GDM1 (cell line): Measurements from ENCODE around the gene NEK3.
A peak's percentile ranks its signal among the peaks of the same experiment; 100 is the strongest.
"Not testable (repeated sequence)": the region's sequence is repeated elsewhere in the genome, so short reads cannot be mapped to it uniquely, and the experiment has no call there.

ENCODE experiments used
- DNase-seq: peaks from one replicate; lab custom pipeline; 2025; lab: John Stamatoyannopoulos, UW

Gene NEK3

GRCh38 chr13:52159159-52159982, at the start of gene NEK3:
Gene NEK3, minus strand, starts transcription at chr13:52159597. Its CDS starts 3,406 bp downstream, at chr13:52156191.
- peak; percentile 77 for DNase-seq

GRCh38 chr13:52208384-52208783, 49.0 kb upstream of the NEK3 start:
- DNase-seq: not testable (repeated sequence)

- not testable (repeated sequence) for DNase-seq
Observed at GRCh38 chr13:52207896-52208295, 48.5 kb upstream of the NEK3 start.

GRCh38 chr13:52207337-52207736, 47.9 kb upstream of the NEK3 start:
- DNase-seq: not testable (repeated sequence)

- not testable (repeated sequence) for DNase-seq
Observed at GRCh38 chr13:52204546-52204945, 45.1 kb upstream of the NEK3 start.

GRCh38 chr13:52203864-52204263, 44.5 kb upstream of the NEK3 start:
- DNase-seq: not testable (repeated sequence)

- DNase-seq: not testable (repeated sequence)
Observed at GRCh38 chr13:52202506-52202905, 43.1 kb upstream of the NEK3 start.

GRCh38 chr13:52201439-52202193, 42.2 kb upstream of the NEK3 start:
- DNase-seq: peak; percentile 65

GRCh38 chr13:52195401-52195837, 36.0 kb upstream of the NEK3 start:
- no peak for DNase-seq

GRCh38 chr13:52194184-52194868, 34.9 kb upstream of the NEK3 start:
- DNase-seq: peak; percentile 90

GRCh38 chr13:52193587-52194183, 34.3 kb upstream of the NEK3 start:
- DNase-seq: not testable (repeated sequence)

- DNase-seq: peak; percentile 79
Observed at GRCh38 chr13:52187424-52188187, 28.2 kb upstream of the NEK3 start.

GRCh38 chr13:52187029-52187423, 27.6 kb upstream of the NEK3 start:
- DNase-seq: no peak

GRCh38 chr13:52181316-52181954, 22.0 kb upstream of the NEK3 start:
- DNase-seq: not testable (repeated sequence)

- no peak for DNase-seq
Observed at GRCh38 chr13:52179925-52180324, 20.5 kb upstream of the NEK3 start.

GRCh38 chr13:52177276-52177675, 17.9 kb upstream of the NEK3 start:
- DNase-seq: no peak

- peak; percentile 49 for DNase-seq
Observed at GRCh38 chr13:52173970-52174369, 14.6 kb upstream of the NEK3 start.

GRCh38 chr13:52173373-52173772, 14.0 kb upstream of the NEK3 start:
- DNase-seq: no peak

- DNase-seq: not testable (repeated sequence)
Observed at GRCh38 chr13:52171686-52172085, 12.3 kb upstream of the NEK3 start.

- not testable (repeated sequence) for DNase-seq
Observed at GRCh38 chr13:52170828-52171391, 11.5 kb upstream of the NEK3 start.
